GM19099 (cell line): ENCODE results near the gene PIK3IP1.

ENCODE experiments used
- POLR2A ChIP-seq: IDR thresholded peaks from 3 replicates; pipeline ENCODE4 v1.6.1; 2011; ENCODE audit warnings: low read depth; ENCODE audit not compliant: insufficient read length; ENCODE audit errors: extremely low read depth

Gene PIK3IP1

DNA sequence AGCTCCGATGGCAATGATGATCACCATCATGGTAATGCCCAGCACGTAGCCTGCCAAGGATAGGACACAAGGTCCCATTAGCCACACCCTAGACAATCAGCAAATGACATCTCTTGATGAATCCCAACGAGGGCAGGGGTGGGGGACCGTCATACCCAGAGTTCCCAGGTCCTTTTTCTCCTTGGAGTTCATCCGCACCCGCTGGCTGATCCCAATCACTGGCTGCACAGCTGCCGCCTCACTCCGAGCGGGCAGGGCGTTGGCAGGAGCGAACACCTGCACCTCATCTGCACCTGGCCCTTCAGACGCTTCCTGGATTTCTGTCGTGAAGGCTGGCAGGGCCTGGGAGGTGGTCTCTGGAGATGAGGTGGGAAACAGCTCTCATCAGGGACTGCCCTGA is 2.9 kb downstream of the PIK3IP1 start:
- no peak for TF ChIP-seq POLR2A

DNA sequence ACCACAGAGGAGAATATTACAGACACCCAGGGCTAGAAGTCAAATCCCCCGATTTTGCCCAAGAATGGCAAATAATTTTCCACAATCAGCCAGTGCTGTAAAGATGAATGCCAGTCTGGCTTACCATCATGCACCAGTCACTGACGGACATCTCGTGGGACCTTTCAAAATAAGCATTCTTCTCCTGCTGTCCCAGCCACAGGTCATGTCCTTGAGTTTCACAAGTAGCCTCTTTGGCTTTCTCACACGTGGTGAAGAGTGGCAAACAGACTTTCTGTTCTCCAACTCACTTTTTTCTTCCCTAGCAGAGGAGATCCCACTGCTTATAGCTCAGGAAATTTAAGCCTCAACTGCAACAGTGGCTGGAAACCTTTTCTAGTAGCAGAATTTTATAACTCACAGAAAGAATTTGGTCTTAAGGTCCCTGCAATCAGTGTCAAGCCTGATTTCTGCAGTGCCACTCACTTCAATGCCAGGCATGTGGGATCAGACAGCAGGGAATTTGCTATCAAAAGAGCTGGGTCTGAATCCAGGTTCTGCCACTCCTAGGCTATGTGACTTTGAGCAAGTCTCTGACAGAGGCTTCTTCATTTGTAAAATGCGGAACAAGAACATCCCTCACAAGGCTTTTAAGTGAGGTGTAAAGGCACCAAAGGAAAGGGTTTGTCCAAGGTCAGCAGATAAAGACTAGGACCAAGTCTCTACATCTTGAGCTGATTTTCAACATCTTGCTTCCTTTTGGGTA is 3.6 kb downstream of the PIK3IP1 start:
- TF ChIP-seq POLR2A: no peak

DNA sequence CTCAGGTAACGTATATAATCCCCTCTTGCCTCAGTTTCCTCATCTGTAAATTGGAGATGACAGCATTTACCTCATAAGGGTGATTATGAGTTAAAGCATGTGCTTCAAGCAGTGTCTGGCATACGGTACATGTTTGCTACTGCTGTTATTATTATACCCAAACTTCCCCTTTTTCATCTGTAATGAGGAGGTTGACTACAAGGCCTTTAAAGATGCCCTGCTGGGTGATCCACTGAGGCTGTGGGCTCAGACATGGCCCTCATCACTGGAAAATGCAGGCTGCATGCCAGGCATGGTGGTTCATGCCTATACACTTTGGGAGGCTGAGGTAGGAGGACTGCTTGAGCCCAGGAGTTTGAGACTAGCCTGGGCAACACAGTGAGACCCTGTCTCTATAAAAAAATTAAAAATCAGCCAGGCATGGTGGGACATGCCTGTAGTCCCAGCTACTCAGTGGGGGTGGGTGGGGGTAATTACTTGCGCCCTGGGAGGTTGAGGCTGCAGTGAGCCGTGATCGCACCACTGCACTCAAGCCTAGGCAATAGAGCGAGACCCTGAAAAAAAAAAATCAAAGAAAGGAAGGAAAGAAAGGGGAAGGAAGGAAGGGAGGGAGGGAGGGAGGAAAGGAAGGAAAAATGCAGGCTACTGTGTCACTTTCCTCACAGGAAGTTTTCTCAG is 4.3 kb downstream of the PIK3IP1 start:
- TF ChIP-seq POLR2A: no peak

DNA sequence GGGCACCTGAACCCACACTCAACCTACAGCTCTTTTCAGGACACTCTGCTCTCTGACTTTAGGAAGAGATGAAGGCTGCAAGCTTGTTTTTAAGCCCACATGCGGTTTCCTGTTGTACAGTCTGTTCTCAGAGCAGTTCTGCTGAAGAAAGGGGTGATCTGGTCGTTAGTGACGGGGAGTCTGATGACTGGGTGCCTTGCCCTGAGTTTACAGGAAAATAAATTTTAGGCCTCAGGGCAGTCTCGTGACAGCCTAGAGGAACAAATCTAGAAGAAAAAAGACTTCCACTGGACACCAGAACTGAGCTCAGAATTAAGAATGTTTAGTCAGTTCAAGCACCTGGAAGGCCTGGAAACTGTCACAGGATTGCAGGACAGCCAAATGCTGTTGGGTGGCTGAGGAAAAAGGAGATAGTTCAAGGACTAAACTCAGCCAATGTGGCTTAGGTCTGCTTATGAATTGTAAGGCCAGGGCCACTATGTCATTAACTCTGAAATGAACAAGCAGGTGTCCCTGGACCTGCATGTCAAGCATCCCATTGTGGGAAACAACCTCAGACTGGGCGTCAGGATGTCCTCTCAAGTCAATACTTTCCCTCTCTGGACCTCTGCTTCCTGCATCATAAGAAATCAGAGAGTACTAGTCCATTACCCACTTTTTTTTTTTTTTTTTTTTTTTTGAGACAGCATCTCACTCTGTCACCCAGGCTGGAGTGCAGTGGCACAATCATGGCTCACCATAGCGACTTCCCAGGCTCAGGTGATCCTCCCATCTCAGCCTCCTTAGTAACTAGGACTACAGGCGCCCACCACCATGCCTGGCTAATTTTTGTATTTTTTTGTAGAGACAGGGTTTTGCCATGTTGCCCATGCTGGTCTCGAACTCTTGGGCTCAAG is 5.7 kb downstream of the PIK3IP1 start:
- TF ChIP-seq POLR2A: no peak

DNA sequence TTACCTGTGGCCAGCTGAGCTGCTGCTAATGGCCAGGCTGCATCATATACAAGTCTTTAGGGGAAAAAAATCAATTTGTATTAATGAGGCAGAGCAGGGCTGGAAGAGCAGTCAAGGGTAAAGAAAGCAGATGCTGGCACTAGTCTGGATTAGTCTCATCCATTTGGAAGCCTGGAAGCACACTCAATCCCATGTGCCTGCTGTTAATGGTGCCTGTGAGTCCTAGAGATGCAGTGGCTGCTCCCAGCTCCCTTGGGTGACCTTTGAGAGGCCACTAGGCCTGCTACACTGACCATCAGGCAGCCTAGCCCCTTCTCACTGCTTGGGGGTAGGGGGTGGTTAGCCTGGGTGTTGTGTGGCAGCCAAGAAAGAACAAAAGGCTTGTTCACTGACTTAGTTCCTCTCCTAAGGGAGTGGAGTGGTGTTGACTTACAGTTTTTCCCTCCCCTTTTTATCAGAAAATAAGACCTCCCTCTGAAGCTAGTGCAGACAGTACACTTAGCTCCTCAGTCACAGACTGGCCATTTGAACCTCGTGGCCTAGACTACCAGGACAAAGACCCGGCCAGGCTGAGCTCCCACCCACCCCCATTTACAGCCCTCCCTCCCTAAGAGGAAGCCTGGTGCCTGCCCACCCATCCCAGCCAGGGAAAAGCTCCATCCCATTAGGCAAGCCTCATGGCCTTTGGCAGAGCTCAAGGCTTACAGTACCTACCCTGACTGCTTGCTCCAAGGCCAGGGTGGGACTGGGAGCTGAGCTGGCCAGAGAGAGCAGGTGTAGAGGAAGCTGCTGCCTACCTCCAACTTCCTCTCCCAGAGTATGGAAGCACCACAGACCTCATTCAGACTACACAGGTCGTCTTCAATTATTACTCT is 7.8 kb downstream of the PIK3IP1 start:
- no peak for TF ChIP-seq POLR2A

DNA sequence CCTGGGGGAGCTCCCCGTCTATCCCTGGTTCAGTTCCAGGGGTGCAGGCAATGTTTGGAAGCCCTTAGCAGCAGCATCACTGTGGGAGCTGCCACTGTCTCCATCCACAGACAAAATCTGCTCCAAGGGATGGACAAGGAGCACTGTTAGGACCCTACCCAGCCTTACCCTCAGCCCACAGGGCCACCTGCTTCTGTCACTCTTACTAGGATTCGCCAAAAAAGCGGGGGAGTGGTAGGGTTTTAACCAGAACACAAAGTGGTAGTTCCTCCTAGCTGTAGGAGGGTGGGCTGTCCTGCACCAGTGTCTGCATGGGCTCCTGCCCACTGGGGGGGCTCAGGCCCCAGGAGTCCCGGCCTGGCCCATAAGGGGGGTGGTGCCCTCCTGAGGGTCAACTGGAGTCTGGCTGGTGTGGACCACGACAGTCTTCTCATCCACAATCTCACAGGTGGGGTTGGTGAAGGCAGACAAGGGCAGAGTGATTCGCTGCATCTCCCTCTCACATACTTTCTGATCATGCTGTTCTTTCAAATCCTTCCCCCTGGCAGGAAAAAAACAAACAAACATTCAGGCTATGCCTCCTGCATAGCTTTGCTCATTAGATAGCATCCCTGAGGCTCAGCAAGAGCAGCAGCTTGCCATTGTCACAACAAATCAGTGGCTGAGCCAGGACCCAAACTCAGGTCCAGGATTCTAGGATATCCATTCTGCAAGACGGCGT is 9.4 kb downstream of the PIK3IP1 start:
- TF ChIP-seq POLR2A: no peak

DNA sequence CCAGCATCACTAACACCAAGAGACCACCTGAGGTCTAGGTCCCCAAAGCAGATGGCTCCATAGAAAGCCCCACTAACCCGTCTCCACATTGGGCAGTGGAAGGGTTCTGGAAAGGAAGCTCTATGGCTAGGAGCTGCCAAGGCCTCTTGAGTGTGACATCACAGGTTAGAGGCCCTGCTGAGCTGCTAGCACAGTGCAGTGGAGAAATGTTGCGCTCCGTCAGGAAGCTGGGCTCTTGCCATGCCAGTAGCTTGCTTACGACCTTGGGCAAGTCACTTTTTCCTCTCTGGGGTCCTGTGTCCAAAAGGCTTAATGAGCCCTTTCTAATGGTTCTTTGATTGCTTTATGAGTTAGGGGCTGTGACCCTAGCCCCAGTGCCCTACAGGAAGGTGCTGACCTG is 10.6 kb downstream of the PIK3IP1 start:
- no peak for TF ChIP-seq POLR2A

DNA sequence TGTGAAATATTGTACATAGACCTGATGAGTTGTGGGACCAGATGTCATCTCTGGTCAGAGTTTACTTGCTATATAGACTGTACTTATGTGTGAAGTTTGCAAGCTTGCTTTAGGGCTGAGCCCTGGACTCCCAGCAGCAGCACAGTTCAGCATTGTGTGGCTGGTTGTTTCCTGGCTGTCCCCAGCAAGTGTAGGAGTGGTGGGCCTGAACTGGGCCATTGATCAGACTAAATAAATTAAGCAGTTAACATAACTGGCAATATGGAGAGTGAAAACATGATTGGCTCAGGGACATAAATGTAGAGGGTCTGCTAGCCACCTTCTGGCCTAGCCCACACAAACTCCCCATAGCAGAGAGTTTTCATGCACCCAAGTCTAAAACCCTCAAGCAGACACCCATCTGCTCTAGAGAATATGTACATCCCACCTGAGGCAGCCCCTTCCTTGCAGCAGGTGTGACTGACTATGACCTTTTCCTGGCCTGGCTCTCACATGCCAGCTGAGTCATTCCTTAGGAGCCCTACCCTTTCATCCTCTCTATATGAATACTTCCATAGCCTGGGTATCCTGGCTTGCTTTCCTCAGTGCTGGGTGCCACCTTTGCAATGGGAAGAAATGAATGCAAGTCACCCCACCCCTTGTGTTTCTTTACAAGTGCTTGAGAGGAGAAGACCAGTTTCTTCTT is 12.3 kb downstream of the PIK3IP1 start:
- no peak for TF ChIP-seq POLR2A

DNA sequence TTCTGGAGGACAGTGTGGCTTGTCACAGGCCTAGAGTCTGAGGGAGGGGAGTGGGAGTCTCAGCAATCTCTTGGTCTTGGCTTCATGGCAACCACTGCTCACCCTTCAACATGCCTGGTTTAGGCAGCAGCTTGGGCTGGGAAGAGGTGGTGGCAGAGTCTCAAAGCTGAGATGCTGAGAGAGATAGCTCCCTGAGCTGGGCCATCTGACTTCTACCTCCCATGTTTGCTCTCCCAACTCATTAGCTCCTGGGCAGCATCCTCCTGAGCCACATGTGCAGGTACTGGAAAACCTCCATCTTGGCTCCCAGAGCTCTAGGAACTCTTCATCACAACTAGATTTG is 13.0 kb downstream of the PIK3IP1 start:
- no peak for TF ChIP-seq POLR2A

DNA sequence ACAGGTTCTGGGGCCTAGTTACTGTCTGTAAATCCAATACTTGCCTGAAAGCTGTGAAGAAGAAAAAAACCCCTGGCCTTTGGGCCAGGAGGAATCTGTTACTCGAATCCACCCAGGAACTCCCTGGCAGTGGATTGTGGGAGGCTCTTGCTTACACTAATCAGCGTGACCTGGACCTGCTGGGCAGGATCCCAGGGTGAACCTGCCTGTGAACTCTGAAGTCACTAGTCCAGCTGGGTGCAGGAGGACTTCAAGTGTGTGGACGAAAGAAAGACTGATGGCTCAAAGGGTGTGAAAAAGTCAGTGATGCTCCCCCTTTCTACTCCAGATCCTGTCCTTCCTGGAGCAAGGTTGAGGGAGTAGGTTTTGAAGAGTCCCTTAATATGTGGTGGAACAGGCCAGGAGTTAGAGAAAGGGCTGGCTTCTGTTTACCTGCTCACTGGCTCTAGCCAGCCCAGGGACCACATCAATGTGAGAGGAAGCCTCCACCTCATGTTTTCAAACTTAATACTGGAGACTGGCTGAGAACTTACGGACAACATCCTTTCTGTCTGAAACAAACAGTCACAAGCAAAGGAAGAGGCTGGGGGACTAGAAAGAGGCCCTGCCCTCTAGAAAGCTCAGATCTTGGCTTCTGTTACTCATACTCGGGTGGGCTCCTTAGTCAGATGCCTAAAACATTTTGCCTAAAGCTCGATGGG is 13.5 kb downstream of the PIK3IP1 start:
- TF ChIP-seq POLR2A: no peak

DNA sequence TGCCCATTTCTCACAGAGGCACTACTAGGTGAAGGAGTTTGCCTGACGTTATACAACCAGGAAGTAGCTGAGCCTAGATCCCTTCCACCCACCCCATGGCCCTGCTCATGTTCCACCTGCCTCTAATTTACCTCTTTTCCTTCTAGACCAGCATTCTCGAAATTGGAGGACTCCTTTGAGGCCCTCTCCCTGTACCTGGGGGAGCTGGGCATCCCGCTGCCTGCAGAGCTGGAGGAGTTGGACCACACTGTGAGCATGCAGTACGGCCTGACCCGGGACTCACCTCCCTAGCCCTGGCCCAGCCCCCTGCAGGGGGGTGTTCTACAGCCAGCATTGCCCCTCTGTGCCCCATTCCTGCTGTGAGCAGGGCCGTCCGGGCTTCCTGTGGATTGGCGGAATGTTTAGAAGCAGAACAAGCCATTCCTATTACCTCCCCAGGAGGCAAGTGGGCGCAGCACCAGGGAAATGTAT is 14.1 kb downstream of the PIK3IP1 start:
- no peak for TF ChIP-seq POLR2A

DNA sequence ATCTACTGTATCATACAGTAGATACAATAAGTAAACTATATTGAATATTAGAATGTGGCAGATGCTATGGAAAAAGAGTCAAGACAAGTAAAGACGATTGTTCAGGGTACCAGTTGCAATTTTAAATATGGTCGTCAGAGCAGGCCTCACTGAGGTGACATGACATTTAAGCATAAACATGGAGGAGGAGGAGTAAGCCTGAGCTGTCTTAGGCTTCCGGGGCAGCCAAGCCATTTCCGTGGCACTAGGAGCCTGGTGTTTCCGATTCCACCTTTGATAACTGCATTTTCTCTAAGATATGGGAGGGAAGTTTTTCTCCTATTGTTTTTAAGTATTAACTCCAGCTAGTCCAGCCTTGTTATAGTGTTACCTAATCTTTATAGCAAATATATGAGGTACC is 14.5 kb downstream of the PIK3IP1 start:
- TF ChIP-seq POLR2A: no peak
